Ascending aorta (tissue), 2 donors: Measurements from ENCODE around the gene SFPQ. TPM values are rescaled to one million over a fixed set of nuclear protein-coding genes. Genes with fewer than 3 reads are reported as not detected.
"Not testable (repeated sequence)": the region's sequence is repeated elsewhere in the genome, so short reads cannot be mapped to it uniquely, and the experiment has no call there.

Experiments
- DNase-seq, 2 donors: peaks; one replicate each; pipeline ENCODE4 v3.0.0-alpha.2; 2019; ENCODE audit warnings: low spot score in 2 of 2
- H3K27ac ChIP-seq, 2 donors: fragments of 200-600 bp; sonication (generic); one replicate each; pipeline ENCODE4 v1.5.1; 2016 to 2017; ENCODE audit warnings: mild to moderate bottlenecking in 1 of 2
- H3K27me3 ChIP-seq: fragments of 200-600 bp; sonication (generic); one replicate; pipeline ENCODE4 v1.5.1; 2017
- H3K36me3 ChIP-seq, 2 donors: fragments of 200-600 bp; sonication (generic); one replicate each; pipeline ENCODE4 v1.5.1; 2016
- H3K4me1 ChIP-seq, 2 donors: fragments of 200-600 bp; sonication (generic); one replicate each; pipeline ENCODE4 v1.5.1; 2016 to 2017; ENCODE audit warnings: mild to moderate bottlenecking in 1 of 2
- H3K4me3 ChIP-seq, 2 donors: fragments of 200-600 bp; sonication (generic); one replicate each; pipeline ENCODE4 v1.5.1; 2016 to 2017; ENCODE audit warnings: mild to moderate bottlenecking in 1 of 2
- H3K9me3 ChIP-seq, 2 donors: fragments of 200-600 bp; sonication (generic); one replicate each; pipeline ENCODE4 v1.5.1; 2016
- intact Hi-C: fragments of 100-400 bp; cut with DNase I; formaldehyde crosslinking; loops from one replicate; pipeline ENCODE4 v1.15.1; 2023
- total RNA-seq: library from RNA; depleted of rRNA; stranded (reverse); fragments of >200 nt; gene quantifications from one replicate; pipeline ENCODE4 v1.1.0, GENCODE V29; 2016
- TF ChIP-seq, protein P1 (sequence below), 3 experiments: fragments of 200-600 bp in 2 of 3; fragments of 450-650 bp in 1 of 3; sonication (generic) in 2 of 3; IDR thresholded peaks; one replicate each; pipeline ENCODE4 v1.5.1; 2016 to 2019; ENCODE audit warnings: antibody characterized with exemption in 3 of 3, mild to moderate bottlenecking in 1 of 3, moderate library complexity in 1 of 3

Gene SFPQ
- total RNA-seq, 1 donor from 2014 or later, result 231 TPM

DNA sequence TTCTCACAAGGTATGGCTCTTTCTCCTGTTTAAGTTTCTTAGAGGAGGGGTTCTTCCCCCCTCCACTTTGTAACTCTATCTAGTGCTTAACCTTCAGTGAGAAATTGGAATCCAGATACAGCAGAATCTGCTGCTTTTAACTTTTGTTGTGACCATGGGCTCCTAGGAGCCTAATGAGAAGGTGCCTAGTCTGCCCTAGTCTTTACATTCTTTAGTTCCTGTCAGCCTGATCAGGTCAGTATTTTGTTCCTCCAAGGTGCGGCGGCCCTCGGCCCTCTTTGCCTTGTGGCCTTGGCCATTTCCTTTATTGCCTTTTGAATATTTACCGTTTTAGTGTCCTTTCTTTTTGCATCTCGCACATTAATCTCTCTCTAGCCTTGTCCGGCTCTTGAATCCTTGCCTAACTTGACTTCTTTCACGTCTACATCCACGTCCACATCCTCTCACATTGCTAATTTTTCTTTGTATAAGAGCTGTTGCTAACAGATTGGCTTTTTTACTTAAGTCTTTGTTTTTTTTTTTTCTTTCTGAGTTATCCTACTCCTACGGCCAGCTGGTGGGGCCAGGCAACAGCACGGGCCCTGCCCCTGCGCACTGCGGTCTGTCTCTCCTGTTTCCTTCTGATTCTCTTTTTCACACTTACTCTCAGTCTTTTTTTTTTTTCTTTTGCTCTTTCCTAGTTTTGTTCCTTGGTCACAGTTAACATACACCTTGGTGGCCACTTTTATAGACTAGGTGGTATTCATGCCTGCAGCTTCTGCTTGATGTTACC is 49.0 kb downstream of the SFPQ start:
- H3K9me3 ChIP-seq, result no peaks in the 10 kb centered on the region
- intact Hi-C loops, result no loop called here
- H3K4me3 ChIP-seq, result no peak overlapping the region
- no peak overlapping the region for H3K27ac ChIP-seq
- no peaks in the 10 kb centered on the region for H3K27me3 ChIP-seq
- no peaks in the 10 kb centered on the region for H3K4me1 ChIP-seq
- H3K36me3 ChIP-seq, result no peaks in the 10 kb centered on the region
- DNase-seq, result no peak
- TF ChIP-seq, protein P1, sequence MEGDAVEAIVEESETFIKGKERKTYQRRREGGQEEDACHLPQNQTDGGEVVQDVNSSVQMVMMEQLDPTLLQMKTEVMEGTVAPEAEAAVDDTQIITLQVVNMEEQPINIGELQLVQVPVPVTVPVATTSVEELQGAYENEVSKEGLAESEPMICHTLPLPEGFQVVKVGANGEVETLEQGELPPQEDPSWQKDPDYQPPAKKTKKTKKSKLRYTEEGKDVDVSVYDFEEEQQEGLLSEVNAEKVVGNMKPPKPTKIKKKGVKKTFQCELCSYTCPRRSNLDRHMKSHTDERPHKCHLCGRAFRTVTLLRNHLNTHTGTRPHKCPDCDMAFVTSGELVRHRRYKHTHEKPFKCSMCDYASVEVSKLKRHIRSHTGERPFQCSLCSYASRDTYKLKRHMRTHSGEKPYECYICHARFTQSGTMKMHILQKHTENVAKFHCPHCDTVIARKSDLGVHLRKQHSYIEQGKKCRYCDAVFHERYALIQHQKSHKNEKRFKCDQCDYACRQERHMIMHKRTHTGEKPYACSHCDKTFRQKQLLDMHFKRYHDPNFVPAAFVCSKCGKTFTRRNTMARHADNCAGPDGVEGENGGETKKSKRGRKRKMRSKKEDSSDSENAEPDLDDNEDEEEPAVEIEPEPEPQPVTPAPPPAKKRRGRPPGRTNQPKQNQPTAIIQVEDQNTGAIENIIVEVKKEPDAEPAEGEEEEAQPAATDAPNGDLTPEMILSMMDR (IDR thresholded peaks at IDR 0.05), result no peak

DNA sequence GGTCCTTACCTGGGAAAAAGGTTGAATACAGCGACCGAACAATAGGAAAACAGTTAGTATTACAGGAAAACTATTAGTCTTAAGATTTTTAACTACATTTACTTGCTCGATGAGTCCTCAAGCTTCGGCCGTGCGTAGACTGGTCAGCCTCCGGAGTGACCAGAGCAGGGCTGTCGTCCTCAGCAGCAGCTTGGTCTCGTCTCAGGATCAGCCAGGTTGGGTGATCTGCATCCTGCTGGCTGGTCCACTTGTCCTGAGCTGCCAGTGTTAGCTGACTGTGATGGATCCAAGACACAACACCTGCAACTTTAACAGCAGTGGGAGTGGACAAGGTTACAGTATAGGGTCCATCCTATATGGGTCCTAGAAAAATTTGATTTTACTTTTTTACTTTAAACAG is 50.2 kb downstream of the SFPQ start:
- H3K27ac ChIP-seq, H3K36me3 ChIP-seq, H3K4me3 ChIP-seq, DNase-seq, H3K9me3 ChIP-seq, intact Hi-C loops, H3K27me3 ChIP-seq, H3K4me1 ChIP-seq: not testable (repeated sequence)

DNA sequence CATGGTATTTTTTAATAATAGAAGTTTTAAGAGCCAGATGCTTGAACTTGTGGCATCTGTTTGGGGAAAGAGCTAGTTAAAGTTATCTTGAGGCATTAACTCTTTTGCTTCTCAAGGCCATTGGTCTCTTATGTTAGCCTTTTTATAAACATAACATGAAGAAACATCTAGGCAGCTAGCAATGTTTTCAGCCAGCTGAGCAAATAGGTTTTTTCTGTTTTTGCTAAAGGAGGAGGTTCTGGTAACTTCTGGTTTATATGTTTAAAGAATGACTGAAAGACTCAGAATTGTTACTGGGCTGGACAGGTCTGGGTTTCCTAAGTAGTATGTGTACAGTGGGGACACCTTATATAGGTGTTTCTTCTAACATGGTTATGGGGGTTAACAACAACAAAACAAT is 50.7 kb downstream of the SFPQ start:
- H3K27ac ChIP-seq, H3K4me1 ChIP-seq, DNase-seq, H3K9me3 ChIP-seq, H3K36me3 ChIP-seq, H3K4me3 ChIP-seq, H3K27me3 ChIP-seq, intact Hi-C loops: not testable (repeated sequence)

DNA sequence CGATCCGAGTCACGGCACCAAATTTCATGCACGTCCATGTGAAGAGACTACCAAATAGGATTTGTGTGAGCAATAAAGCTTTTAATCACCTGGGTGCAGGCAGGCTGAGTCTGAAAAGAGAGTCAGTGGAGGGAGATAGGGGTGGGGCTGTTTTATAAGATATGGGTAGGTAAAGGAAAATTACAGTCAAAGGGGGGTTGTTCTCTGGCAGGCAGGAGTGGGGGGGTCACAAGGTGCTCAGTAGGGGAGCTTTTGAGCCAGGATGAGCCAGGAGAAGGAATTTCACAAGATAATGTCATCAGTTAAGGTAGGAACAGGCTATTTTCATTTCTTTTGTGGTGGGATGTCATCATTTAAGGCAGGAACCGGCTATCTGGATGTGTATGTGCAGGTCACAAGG is 55.4 kb downstream of the SFPQ start:
- H3K27me3 ChIP-seq, H3K36me3 ChIP-seq, intact Hi-C loops, H3K4me1 ChIP-seq, H3K27ac ChIP-seq, H3K9me3 ChIP-seq, H3K4me3 ChIP-seq, DNase-seq: not testable (repeated sequence)

DNA sequence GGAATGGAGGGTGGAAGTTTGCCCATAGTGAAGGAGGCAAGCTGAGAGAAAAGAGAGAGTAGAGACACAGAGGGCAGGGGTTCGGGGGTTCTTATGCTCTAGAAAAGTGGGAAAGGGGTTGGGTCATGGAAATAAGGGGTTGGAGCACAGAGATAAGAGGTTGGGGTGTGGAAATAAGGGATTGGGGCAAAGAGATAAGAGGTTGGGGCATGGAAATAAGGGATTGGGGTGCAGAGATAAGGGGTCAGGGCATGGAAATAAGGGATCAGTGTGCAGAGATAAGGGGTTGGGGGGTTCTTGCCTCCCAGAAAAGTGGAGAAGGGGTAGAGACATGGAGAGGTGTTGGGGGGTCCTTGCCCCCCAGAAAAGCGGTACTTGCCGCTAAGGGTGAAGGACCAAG is 56.2 kb downstream of the SFPQ start:
- H3K9me3 ChIP-seq, result no peaks in the 10 kb centered on the region
- no peak overlapping the region for H3K4me3 ChIP-seq
- TF ChIP-seq, protein P1 (IDR thresholded peaks at IDR 0.05), result no peak
- intact Hi-C loops, result no loop called here
- H3K4me1 ChIP-seq, result no peaks in the 10 kb centered on the region
- no peak for DNase-seq
- no peak overlapping the region for H3K27ac ChIP-seq
- H3K27me3 ChIP-seq, result no peaks in the 10 kb centered on the region
- no peaks in the 10 kb centered on the region for H3K36me3 ChIP-seq

Other genes with a start within 250 kb of the SFPQ start
- gene TMEM35B, start 207.8 kb downstream of the SFPQ start, total RNA-seq, result 16.1 TPM
- gene ZMYM6, start 161.2 kb downstream of the SFPQ start, total RNA-seq, result 2.6 TPM
- 4.6 TPM for gene ZMYM1, start 113.8 kb downstream of the SFPQ start, total RNA-seq
- gene ZMYM4, start 75.6 kb upstream of the SFPQ start, total RNA-seq, result 9.6 TPM